ENCODE data around the gene SHH.

DNA sequence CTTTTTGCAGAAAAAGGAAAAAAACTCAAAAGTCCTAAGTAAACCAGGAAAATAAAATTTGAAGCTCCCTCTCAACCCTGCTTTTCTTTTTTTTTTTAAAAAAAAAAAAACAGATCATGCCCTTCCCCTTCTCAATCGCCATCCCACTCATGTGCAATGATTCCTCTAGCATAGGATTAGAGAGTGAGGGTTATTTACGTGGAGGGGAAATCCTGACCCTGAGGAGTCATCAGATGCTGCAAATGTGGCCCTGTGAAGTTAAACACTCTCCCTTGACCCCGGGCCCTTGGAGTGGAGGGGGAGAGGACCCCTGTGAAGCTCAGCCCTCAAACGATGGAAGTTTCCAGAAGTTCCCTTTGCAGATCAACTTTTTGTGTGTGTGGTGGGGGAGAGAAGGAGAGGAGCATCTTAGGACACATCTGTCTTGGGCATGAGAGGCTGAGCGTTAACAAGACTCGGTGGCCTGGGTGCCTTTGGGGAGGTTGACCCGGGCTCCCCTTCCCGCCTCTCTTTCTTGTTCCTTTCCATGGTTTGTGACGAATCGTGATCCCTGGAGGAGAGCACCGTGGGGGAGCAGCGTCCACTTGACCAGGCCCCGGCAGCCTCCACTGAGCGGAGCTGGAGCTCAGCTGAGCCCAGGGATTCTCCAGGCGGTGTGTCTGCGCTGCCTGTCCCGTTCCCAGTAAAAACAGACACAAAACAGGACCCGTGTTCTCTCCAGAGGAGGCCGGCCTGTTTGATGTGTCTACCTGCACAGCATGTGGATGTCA lies 1.5 kb upstream of the SHH start:
- TF ChIP-seq POLR2AphosphoS5 (IDR thresholded peaks at IDR 0.05; ENCODE audit: borderline replicate concordance, low read depth, low read length) (no peak), EZH2 (IDR thresholded peaks at IDR 0.05) (no peak), FOXP2 (optimal IDR thresholded peaks at IDR 0.05; ENCODE audit: control extremely low read depth, extremely low read length, insufficient read depth) (no peak)
